ENCODE results near the gene C10orf95.

DNA sequence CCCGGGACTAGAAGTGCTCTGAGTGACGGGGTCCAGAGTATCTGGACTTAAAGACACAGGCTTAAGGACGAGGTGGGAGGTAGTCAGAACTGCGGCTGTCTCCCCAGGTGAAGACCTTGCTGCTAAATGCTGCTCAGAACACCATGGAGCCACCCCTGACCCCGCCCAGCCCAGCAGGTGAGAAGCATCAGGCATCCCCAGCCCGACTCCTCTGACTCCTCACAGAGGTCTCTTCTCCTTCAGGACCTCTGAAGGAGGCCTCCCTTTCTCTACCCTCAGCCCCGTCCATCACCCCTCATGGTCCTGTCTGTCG is 50.0 kb downstream of the C10orf95 start:
- TF ChIP-seq, protein P1, sequence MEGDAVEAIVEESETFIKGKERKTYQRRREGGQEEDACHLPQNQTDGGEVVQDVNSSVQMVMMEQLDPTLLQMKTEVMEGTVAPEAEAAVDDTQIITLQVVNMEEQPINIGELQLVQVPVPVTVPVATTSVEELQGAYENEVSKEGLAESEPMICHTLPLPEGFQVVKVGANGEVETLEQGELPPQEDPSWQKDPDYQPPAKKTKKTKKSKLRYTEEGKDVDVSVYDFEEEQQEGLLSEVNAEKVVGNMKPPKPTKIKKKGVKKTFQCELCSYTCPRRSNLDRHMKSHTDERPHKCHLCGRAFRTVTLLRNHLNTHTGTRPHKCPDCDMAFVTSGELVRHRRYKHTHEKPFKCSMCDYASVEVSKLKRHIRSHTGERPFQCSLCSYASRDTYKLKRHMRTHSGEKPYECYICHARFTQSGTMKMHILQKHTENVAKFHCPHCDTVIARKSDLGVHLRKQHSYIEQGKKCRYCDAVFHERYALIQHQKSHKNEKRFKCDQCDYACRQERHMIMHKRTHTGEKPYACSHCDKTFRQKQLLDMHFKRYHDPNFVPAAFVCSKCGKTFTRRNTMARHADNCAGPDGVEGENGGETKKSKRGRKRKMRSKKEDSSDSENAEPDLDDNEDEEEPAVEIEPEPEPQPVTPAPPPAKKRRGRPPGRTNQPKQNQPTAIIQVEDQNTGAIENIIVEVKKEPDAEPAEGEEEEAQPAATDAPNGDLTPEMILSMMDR (IDR thresholded peaks at IDR 0.05) = no peak
- TF ChIP-seq KDM1A (IDR thresholded peaks at IDR 0.05; ENCODE audit: low read depth) (no peak), CHD4 (IDR thresholded peaks at IDR 0.05; ENCODE audit: borderline replicate concordance) (no peak), ZFP36 (IDR thresholded peaks at IDR 0.05; ENCODE audit: borderline replicate concordance, partially characterized antibody) (no peak), EP300 (IDR thresholded peaks at IDR 0.05) (no peak), POLR2AphosphoS2 (conservative IDR thresholded peaks at IDR 0.05; ENCODE audit: low read length) (no peak), PHF8 (IDR thresholded peaks at IDR 0.05; ENCODE audit: borderline replicate concordance, low read depth) (no peak)
- TF ChIP-seq, protein P2, sequence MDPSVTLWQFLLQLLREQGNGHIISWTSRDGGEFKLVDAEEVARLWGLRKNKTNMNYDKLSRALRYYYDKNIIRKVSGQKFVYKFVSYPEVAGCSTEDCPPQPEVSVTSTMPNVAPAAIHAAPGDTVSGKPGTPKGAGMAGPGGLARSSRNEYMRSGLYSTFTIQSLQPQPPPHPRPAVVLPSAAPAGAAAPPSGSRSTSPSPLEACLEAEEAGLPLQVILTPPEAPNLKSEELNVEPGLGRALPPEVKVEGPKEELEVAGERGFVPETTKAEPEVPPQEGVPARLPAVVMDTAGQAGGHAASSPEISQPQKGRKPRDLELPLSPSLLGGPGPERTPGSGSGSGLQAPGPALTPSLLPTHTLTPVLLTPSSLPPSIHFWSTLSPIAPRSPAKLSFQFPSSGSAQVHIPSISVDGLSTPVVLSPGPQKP (IDR thresholded peaks at IDR 0.05; ENCODE audit: low read depth, low read length) = no peak
- TF ChIP-seq, protein P3, sequence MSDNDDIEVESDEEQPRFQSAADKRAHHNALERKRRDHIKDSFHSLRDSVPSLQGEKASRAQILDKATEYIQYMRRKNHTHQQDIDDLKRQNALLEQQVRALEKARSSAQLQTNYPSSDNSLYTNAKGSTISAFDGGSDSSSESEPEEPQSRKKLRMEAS (IDR thresholded peaks at IDR 0.05) = no peak

Measured in A549 (cell line).